ENCODE results near the gene FGF18.
"Not testable (repeated sequence)": the region's sequence is repeated elsewhere in the genome, so short reads cannot be mapped to it uniquely, and the experiment has no call there.

FGF18 gene

GRCh38 chr5:171388816-171389168 is 30.7 kb upstream of the FGF18 start:
- Histone ChIP-seq H3K36me3 (ENCODE audit: control insufficient read depth, insufficient read depth, low read length) (peaks cover 37% of the 10 kb centered on the region), H3K4me3 (ENCODE audit: low read depth, low read length) (peak overlapping the region; percentile 81), H3K4me1 (ENCODE audit: control insufficient read depth, insufficient read depth, low read length) (peaks cover 12% of the 10 kb centered on the region), H3K27me3 (ENCODE audit: control insufficient read depth, insufficient read depth, low read length) (no peaks in the 10 kb centered on the region), H3K9ac (ENCODE audit: low read depth, low read length) (peak overlapping the region; percentile 99), H3K9me3 (ENCODE audit: control insufficient read depth, insufficient read depth, low read length) (no peaks in the 10 kb centered on the region)

GRCh38 chr5:171390883-171391677 is 28.4 kb upstream of the FGF18 start:
- peaks cover 17% of the 10 kb centered on the region for H3K4me1 ChIP-seq (ENCODE audit: control insufficient read depth, insufficient read depth, low read length)
- H3K4me3 ChIP-seq (ENCODE audit: low read depth, low read length), result peak overlapping the region; percentile 81
- H3K36me3 ChIP-seq (ENCODE audit: control insufficient read depth, insufficient read depth, low read length), result peaks cover 52% of the 10 kb centered on the region
- no peaks in the 10 kb centered on the region for H3K27me3 ChIP-seq (ENCODE audit: control insufficient read depth, insufficient read depth, low read length)
- H3K9me3 ChIP-seq (ENCODE audit: control insufficient read depth, insufficient read depth, low read length), result no peaks in the 10 kb centered on the region
- H3K9ac ChIP-seq (ENCODE audit: low read depth, low read length), result peak overlapping the region; percentile 48

GRCh38 chr5:171391996-171392577 is 27.4 kb upstream of the FGF18 start:
- Histone ChIP-seq H3K27me3 (ENCODE audit: control insufficient read depth, insufficient read depth, low read length) (no peaks in the 10 kb centered on the region), H3K9ac (ENCODE audit: low read depth, low read length) (no peak overlapping the region), H3K9me3 (ENCODE audit: control insufficient read depth, insufficient read depth, low read length) (no peaks in the 10 kb centered on the region), H3K4me1 (ENCODE audit: control insufficient read depth, insufficient read depth, low read length) (peaks cover 17% of the 10 kb centered on the region), H3K4me3 (ENCODE audit: low read depth, low read length) (peak overlapping the region; percentile 19), H3K36me3 (ENCODE audit: control insufficient read depth, insufficient read depth, low read length) (peaks cover 61% of the 10 kb centered on the region)

- Histone ChIP-seq H3K36me3 (ENCODE audit: control insufficient read depth, insufficient read depth, low read length) (peaks cover 67% of the 10 kb centered on the region), H3K9me3 (ENCODE audit: control insufficient read depth, insufficient read depth, low read length) (no peaks in the 10 kb centered on the region), H3K4me3 (ENCODE audit: low read depth, low read length) (no peak overlapping the region), H3K9ac (ENCODE audit: low read depth, low read length) (no peak overlapping the region), H3K27me3 (ENCODE audit: control insufficient read depth, insufficient read depth, low read length) (no peaks in the 10 kb centered on the region), H3K4me1 (ENCODE audit: control insufficient read depth, insufficient read depth, low read length) (peaks cover 17% of the 10 kb centered on the region)
These were observed 26.8 kb upstream of the FGF18 start for GRCh38 chr5:171392585-171393159.

- Histone ChIP-seq H3K36me3 (ENCODE audit: control insufficient read depth, insufficient read depth, low read length) (peaks cover 74% of the 10 kb centered on the region), H3K4me3 (ENCODE audit: low read depth, low read length) (no peak overlapping the region), H3K9ac (ENCODE audit: low read depth, low read length) (no peak overlapping the region), H3K9me3 (ENCODE audit: control insufficient read depth, insufficient read depth, low read length) (no peaks in the 10 kb centered on the region), H3K4me1 (ENCODE audit: control insufficient read depth, insufficient read depth, low read length) (peaks cover 22% of the 10 kb centered on the region), H3K27me3 (ENCODE audit: control insufficient read depth, insufficient read depth, low read length) (no peaks in the 10 kb centered on the region)
These were observed 24.4 kb upstream of the FGF18 start for GRCh38 chr5:171395042-171395441.

- not testable (repeated sequence) for H3K9ac ChIP-seq (ENCODE audit: low read depth, low read length); H3K27me3 ChIP-seq (ENCODE audit: control insufficient read depth, insufficient read depth, low read length); H3K4me3 ChIP-seq (ENCODE audit: low read depth, low read length); H3K9me3 ChIP-seq (ENCODE audit: control insufficient read depth, insufficient read depth, low read length)
- Histone ChIP-seq H3K4me1 (ENCODE audit: control insufficient read depth, insufficient read depth, low read length) (peaks cover 16% of the 10 kb centered on the region), H3K36me3 (ENCODE audit: control insufficient read depth, insufficient read depth, low read length) (peaks cover 75% of the 10 kb centered on the region)
These were observed 22.9 kb upstream of the FGF18 start for GRCh38 chr5:171396583-171396982.

- Histone ChIP-seq H3K9ac (ENCODE audit: low read depth, low read length) (no peak overlapping the region), H3K9me3 (ENCODE audit: control insufficient read depth, insufficient read depth, low read length) (no peaks in the 10 kb centered on the region), H3K36me3 (ENCODE audit: control insufficient read depth, insufficient read depth, low read length) (peaks cover 71% of the 10 kb centered on the region), H3K4me3 (ENCODE audit: low read depth, low read length) (no peak overlapping the region), H3K4me1 (ENCODE audit: control insufficient read depth, insufficient read depth, low read length) (peaks cover 16% of the 10 kb centered on the region), H3K27me3 (ENCODE audit: control insufficient read depth, insufficient read depth, low read length) (no peaks in the 10 kb centered on the region)
These were observed 22.3 kb upstream of the FGF18 start for GRCh38 chr5:171397190-171397589.

GRCh38 chr5:171397599-171397998 is 21.8 kb upstream of the FGF18 start:
- no peaks in the 10 kb centered on the region for H3K9me3 ChIP-seq (ENCODE audit: control insufficient read depth, insufficient read depth, low read length)
- no peak overlapping the region for H3K4me3 ChIP-seq (ENCODE audit: low read depth, low read length)
- H3K27me3 ChIP-seq (ENCODE audit: control insufficient read depth, insufficient read depth, low read length), result no peaks in the 10 kb centered on the region
- no peak overlapping the region for H3K9ac ChIP-seq (ENCODE audit: low read depth, low read length)
- H3K36me3 ChIP-seq (ENCODE audit: control insufficient read depth, insufficient read depth, low read length), result peaks cover 68% of the 10 kb centered on the region
- H3K4me1 ChIP-seq (ENCODE audit: control insufficient read depth, insufficient read depth, low read length), result peaks cover 16% of the 10 kb centered on the region

- H3K9me3 ChIP-seq (ENCODE audit: control insufficient read depth, insufficient read depth, low read length); H3K9ac ChIP-seq (ENCODE audit: low read depth, low read length); H3K27me3 ChIP-seq (ENCODE audit: control insufficient read depth, insufficient read depth, low read length); H3K4me3 ChIP-seq (ENCODE audit: low read depth, low read length): not testable (repeated sequence)
- Histone ChIP-seq H3K36me3 (ENCODE audit: control insufficient read depth, insufficient read depth, low read length) (peaks cover 63% of the 10 kb centered on the region), H3K4me1 (ENCODE audit: control insufficient read depth, insufficient read depth, low read length) (peaks cover 12% of the 10 kb centered on the region)
These were observed 20.8 kb upstream of the FGF18 start for GRCh38 chr5:171398660-171399059.

- peaks cover 8% of the 10 kb centered on the region for H3K4me1 ChIP-seq (ENCODE audit: control insufficient read depth, insufficient read depth, low read length)
- no peak overlapping the region for H3K4me3 ChIP-seq (ENCODE audit: low read depth, low read length)
- no peaks in the 10 kb centered on the region for H3K9me3 ChIP-seq (ENCODE audit: control insufficient read depth, insufficient read depth, low read length)
- H3K36me3 ChIP-seq (ENCODE audit: control insufficient read depth, insufficient read depth, low read length), result peaks cover 58% of the 10 kb centered on the region
- H3K27me3 ChIP-seq (ENCODE audit: control insufficient read depth, insufficient read depth, low read length), result no peaks in the 10 kb centered on the region
- H3K9ac ChIP-seq (ENCODE audit: low read depth, low read length), result no peak overlapping the region
These were observed 19.3 kb upstream of the FGF18 start for GRCh38 chr5:171400169-171400568.

GRCh38 chr5:171401167-171401947 is 18.1 kb upstream of the FGF18 start:
- Histone ChIP-seq H3K36me3 (ENCODE audit: control insufficient read depth, insufficient read depth, low read length) (peaks cover 62% of the 10 kb centered on the region), H3K4me1 (ENCODE audit: control insufficient read depth, insufficient read depth, low read length) (peaks cover 6% of the 10 kb centered on the region), H3K9ac (ENCODE audit: low read depth, low read length) (no peak overlapping the region), H3K9me3 (ENCODE audit: control insufficient read depth, insufficient read depth, low read length) (no peaks in the 10 kb centered on the region), H3K4me3 (ENCODE audit: low read depth, low read length) (no peak overlapping the region), H3K27me3 (ENCODE audit: control insufficient read depth, insufficient read depth, low read length) (no peaks in the 10 kb centered on the region)

All from iPS-15b (cell line).